Right lobe of liver (tissue), 6 donors: ENCODE results near the gene KRT35. TPM values are rescaled to one million over a fixed set of nuclear protein-coding genes. Genes with fewer than 3 reads are reported as not detected.

Experiments
- ATAC-seq, 4 donors: fragments of 200-7000 bp; cut with Tn5 transposase; one replicate each; pipeline ENCODE4 v1.9.1; 2020; ENCODE audit warnings: mild to moderate bottlenecking in 4 of 4, moderate library complexity in 4 of 4
- DNase-seq, 3 donors: peaks; one replicate each; pipeline ENCODE4 v3.0.0-alpha.2; 2020
- H3K27ac ChIP-seq, 3 donors: fragments of 200-600 bp; one replicate each; pipeline ENCODE4 v1.8.0; 2022
- H3K27me3 ChIP-seq, 2 donors: fragments of 200-600 bp; one replicate each; pipeline ENCODE4 v1.8.0; 2022
- H3K36me3 ChIP-seq, 4 donors: fragments of 200-600 bp; sonication (generic) in 1 of 4; one replicate each; pipeline versions ENCODE4 v1.5.1 to v1.8.0; 2017 to 2022; ENCODE audit warnings: control low read depth in 1 of 4
- H3K4me1 ChIP-seq, 4 donors: fragments of 200-600 bp; sonication (generic) in 1 of 4; one replicate each; pipeline versions ENCODE4 v1.5.1 to v1.8.0; 2017 to 2022; ENCODE audit warnings: control low read depth in 1 of 4
- H3K4me3 ChIP-seq, 3 donors: fragments of 200-600 bp; one replicate each; pipeline ENCODE4 v1.8.0; 2022
- H3K9me3 ChIP-seq, 4 donors: fragments of 200-600 bp; sonication (generic) in 1 of 4; one replicate each; pipeline versions ENCODE4 v1.5.1 to v1.8.0; 2017 to 2022; ENCODE audit warnings: control low read depth in 1 of 4
- POLR2A ChIP-seq: fragments of 450-650 bp; IDR thresholded peaks from one replicate; pipeline ENCODE4 v1.6.1; 2017; ENCODE audit warnings: antibody characterized with exemption, mild to moderate bottlenecking
- WGBS: methylation state at CpG from one replicate; pipeline ENCODE4 v1.1.6; 2018; ENCODE audit warnings: low coverage, low lambda C conversion rate; ENCODE audit not compliant: insufficient coverage; ENCODE audit errors: missing lambda C conversion rate; 5-methylcytosine and 5-hydroxymethylcytosine counted together
- intact Hi-C, 2 donors: fragments of 100-400 bp; cut with DNase I; formaldehyde crosslinking; loops; one replicate each; pipeline versions ENCODE4 v1.11.2 to v1.14.1; 2022
- total RNA-seq, 6 experiments: library from RNA; depleted of rRNA in 2 of 6; stranded (reverse); fragments of >200 nt in 2 of 6; fragmentation: NEBNext Ultra II Directional in 3 of 6; extraction: Animal tissue kit (Norgen Biotek cat#: 25700) in 3 of 6; gene quantifications; one replicate each; pipeline versions ENCODE4 v1.1.0 to v1.2.4, GENCODE V29; 2016 to 2023
- TF ChIP-seq, protein P1 (sequence below), 4 donors: fragments of 200-600 bp in 3 of 4; fragments of 450-650 bp in 1 of 4; IDR thresholded peaks; one replicate each; pipeline versions ENCODE4 v1.5.1 to v1.8.0; 2016 to 2022; ENCODE audit warnings: antibody characterized with exemption in 4 of 4, mild to moderate bottlenecking in 2 of 4
- donor health status: DM: no; HTN: yes; CAD: no.
- donor health status: DM: no; HTN: no; CAD: no.
- donor health status: DM: no; HTN: no; CAD: no.
- donor health status: DM: no; HTN: yes; CAD: no.
- donor health status: DM: no; HTN: yes; CAD: no.

The KRT35 gene
- total RNA-seq, 6 experiments from 2014 or later = not detected

DNA sequence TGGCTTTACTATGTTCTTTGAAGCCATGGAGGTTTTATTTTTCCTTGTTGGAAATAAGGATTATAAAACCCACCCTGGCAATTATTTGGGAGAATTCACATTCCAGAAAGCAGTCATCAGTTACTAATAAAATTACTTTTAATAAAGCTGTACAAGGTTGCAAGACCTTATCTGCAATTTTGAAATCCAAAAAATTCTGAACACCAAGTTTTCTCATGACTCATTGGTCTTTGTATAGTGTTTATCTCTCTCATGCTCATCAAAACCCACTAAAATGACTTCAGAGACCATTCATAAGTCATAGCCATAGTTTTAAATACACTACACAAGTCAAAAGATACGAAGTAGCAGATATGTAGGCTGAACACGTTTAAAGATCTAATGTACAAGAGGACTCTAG lies 34.1 kb downstream of the KRT35 start:
- intact Hi-C loops = no loop called here

DNA sequence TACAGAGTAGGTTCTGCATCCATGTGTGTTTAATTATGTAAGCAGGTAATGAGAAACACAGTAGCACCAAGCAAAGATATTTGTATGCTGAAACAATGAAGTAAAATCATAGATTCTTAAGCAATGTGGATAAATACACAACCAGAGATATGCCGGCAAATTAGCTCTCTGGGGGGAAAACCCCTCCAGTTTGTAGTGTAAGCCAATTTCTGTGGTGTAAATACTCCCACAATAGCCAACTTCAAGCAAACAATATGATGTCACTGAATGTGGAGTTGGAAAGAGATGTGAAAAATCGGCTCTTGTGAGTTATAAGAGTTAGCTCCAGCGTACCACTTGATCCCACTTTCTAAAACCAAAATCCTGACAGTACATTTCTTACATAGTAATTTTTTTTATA lies 36.3 kb downstream of the KRT35 start:
- no peak overlapping the region for H3K4me3 ChIP-seq
- H3K36me3 ChIP-seq = no peaks in the 10 kb centered on the region
- DNase-seq (no peak), ATAC-seq (no peak)
- no peaks in the 10 kb centered on the region for H3K4me1 ChIP-seq
- intact Hi-C loops = no loop called here
- H3K27me3 ChIP-seq = no peaks in the 10 kb centered on the region
- H3K27ac ChIP-seq = no peak overlapping the region
- no peak for TF ChIP-seq POLR2A
- TF ChIP-seq, protein P1, sequence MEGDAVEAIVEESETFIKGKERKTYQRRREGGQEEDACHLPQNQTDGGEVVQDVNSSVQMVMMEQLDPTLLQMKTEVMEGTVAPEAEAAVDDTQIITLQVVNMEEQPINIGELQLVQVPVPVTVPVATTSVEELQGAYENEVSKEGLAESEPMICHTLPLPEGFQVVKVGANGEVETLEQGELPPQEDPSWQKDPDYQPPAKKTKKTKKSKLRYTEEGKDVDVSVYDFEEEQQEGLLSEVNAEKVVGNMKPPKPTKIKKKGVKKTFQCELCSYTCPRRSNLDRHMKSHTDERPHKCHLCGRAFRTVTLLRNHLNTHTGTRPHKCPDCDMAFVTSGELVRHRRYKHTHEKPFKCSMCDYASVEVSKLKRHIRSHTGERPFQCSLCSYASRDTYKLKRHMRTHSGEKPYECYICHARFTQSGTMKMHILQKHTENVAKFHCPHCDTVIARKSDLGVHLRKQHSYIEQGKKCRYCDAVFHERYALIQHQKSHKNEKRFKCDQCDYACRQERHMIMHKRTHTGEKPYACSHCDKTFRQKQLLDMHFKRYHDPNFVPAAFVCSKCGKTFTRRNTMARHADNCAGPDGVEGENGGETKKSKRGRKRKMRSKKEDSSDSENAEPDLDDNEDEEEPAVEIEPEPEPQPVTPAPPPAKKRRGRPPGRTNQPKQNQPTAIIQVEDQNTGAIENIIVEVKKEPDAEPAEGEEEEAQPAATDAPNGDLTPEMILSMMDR (IDR thresholded peaks at IDR 0.05) = no peak
- 60% methylated on average over 3 of the region's 3 CpGs for WGBS
- no peaks in the 10 kb centered on the region for H3K9me3 ChIP-seq

More for the DNA sequence above, 34.1 kb downstream of the KRT35 start:
- Histone ChIP-seq H3K36me3 (no peaks in the 10 kb centered on the region), H3K27ac (no peak overlapping the region), H3K4me1 (no peaks in the 10 kb centered on the region), H3K27me3 (no peaks in the 10 kb centered on the region), H3K4me3 (no peak overlapping the region), H3K9me3 (no peaks in the 10 kb centered on the region)
- TF ChIP-seq, protein P1 (IDR thresholded peaks at IDR 0.05) = no peak
- TF ChIP-seq POLR2A = no peak
- WGBS = 42% methylated on average over 2 of the region's 2 CpGs
- DNase-seq = no peak
- no peak for ATAC-seq

DNA sequence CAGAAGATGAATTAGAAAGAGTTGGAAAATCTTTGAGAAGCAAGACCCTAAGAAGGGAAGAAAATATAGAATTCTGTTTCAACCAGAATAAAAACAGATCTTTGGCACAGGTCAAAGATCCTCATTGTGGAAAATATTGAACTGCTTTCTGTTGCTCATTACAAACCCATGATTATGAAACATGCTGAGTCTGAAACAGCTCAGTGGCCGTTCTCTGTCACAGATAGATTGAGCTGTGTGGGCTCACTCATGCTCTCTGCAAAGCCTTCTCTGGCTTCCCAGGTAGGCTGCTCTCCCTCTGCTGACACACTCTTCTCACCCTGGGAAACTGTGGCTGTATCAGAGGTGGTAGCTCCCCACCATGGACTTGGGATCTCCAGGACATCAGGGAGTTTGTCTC lies 36.8 kb downstream of the KRT35 start:
- H3K9me3 ChIP-seq = no peaks in the 10 kb centered on the region
- H3K4me1 ChIP-seq = no peaks in the 10 kb centered on the region
- H3K4me3 ChIP-seq = no peak overlapping the region
- no peak for TF ChIP-seq POLR2A
- TF ChIP-seq, protein P1 (IDR thresholded peaks at IDR 0.05) = no peak
- peak in 2 of 4 donors; percentile 37 to 61 for ATAC-seq
- DNase-seq = no peak
- no peaks in the 10 kb centered on the region for H3K27me3 ChIP-seq
- intact Hi-C loops = no loop called here
- H3K36me3 ChIP-seq = no peaks in the 10 kb centered on the region
- WGBS = 33% methylated on average over 1 of the region's 1 CpG
- no peak overlapping the region for H3K27ac ChIP-seq

DNA sequence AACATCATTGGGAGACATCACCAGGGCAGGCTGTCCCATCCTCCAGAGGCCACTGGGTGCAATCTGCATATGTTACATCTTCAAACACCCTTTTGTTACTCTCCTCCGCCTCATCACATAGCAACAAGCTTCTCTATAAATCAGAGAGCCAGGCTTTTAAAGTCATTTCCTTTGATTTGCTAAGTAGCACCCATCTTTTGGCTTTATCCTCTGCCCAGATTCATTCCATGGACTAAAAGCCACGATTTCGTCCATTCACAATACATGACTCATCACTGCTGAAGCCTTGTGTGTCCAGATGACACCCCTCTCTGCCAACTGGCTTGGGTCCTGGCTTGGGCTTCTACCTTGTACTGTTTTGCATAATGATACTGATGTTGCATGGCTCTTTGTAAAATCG lies 38.2 kb downstream of the KRT35 start:
- TF ChIP-seq, protein P1 (IDR thresholded peaks at IDR 0.05) = no peak
- TF ChIP-seq POLR2A = no peak
- no peak overlapping the region for H3K27ac ChIP-seq
- H3K36me3 ChIP-seq = no peaks in the 10 kb centered on the region
- no peaks in the 10 kb centered on the region for H3K9me3 ChIP-seq
- 73% methylated on average over 3 of the region's 4 CpGs for WGBS
- H3K4me3 ChIP-seq = no peak overlapping the region
- DNase-seq = no peak
- no peaks in the 10 kb centered on the region for H3K27me3 ChIP-seq
- H3K4me1 ChIP-seq = no peaks in the 10 kb centered on the region
- no peak for ATAC-seq
- intact Hi-C loops = no loop called here

DNA sequence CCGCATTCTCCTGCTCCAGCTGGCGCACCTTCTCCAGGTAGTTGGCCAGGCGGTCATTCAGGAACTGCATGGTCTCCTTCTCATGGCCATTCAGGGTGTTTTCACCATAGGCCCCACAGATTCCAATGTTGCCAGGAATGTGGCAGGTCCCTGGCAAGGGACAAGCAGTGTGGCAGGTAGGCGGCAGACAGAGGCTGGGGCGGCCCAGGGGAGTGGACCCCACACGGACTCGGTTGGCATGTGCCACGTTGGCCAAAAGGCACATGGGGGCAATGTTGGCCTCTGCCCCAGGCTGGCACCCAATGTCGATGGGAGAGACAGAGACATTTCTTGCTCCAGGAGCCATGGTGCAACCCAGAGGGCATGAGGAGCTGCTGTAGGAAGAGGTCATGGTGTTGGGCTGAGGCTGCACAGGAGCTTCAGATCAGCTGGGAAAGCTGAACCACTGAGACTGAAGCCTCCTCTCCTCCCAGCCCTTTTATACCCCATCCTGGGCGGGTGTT lies 40.4 kb downstream of the KRT35 start, which contains the start of gene KRT38:
Gene KRT38 (minus strand): TSS at position 453 of the 503 bp plus-strand sequence. CDS start 62 bp downstream, at position 391.
- no peaks in the 10 kb centered on the region for H3K36me3 ChIP-seq
- ATAC-seq (no peak), DNase-seq (no peak)
- no peaks in the 10 kb centered on the region for H3K27me3 ChIP-seq
- H3K9me3 ChIP-seq = no peaks in the 10 kb centered on the region
- TF ChIP-seq, protein P1 (IDR thresholded peaks at IDR 0.05) = no peak
- TF ChIP-seq POLR2A = no peak
- WGBS = 87% methylated on average over 3 of the region's 10 CpGs
- no peak within 1 kb of the TSS for H3K4me3 ChIP-seq
- intact Hi-C loops = no loop called here
- no peak within 1 kb of the TSS for H3K27ac ChIP-seq
- no peaks in the 10 kb centered on the region for H3K4me1 ChIP-seq
